Brain microvascular endothelial cell (primary cell): ENCODE measurements around the gene KIAA1614.
A peak's percentile ranks its signal among the peaks of the same experiment; 100 is the strongest.

ENCODE experiments used
- DNase-seq: peaks from one replicate; pipeline ENCODE4 v3.0.0-alpha.2; 2020
- H3K27ac ChIP-seq: fragments of 250-450 bp; sonication (Bioruptor Pico); 2 replicates; pipeline ENCODE4 v1.5.1; 2020; ENCODE audit warnings: mild to moderate bottlenecking, moderate library complexity
- H3K27me3 ChIP-seq: fragments of 250-450 bp; sonication (Bioruptor Pico); replicated peaks from 2 replicates; pipeline ENCODE4 v1.5.1; 2020; ENCODE audit warnings: mild to moderate bottlenecking
- H3K36me3 ChIP-seq: fragments of 250-450 bp; sonication (Bioruptor Pico); replicated peaks from 2 replicates; pipeline ENCODE4 v1.5.1; 2020; ENCODE audit warnings: mild to moderate bottlenecking
- H3K4me3 ChIP-seq: 2 replicates; pipeline ENCODE4 v1.5.1; 2011; ENCODE audit warnings: low read depth, mild to moderate bottlenecking, control low read depth, low read length, moderate library complexity
- CTCF ChIP-seq: IDR thresholded peaks from 2 replicates; pipeline ENCODE4 v1.5.1; 2011; ENCODE audit warnings: low read depth, mild to moderate bottlenecking, moderate library complexity, low read length, control low read depth, inconsistent platforms; ENCODE audit errors: missing control alignments
- in situ Hi-C: cut with HindIII; loops from 2 replicates; pipeline ENCODE4 v1.10.0; 2017; ENCODE audit warnings: low sequenced_read_pairs, low pct_ligation_motif_present

The KIAA1614 gene

GRCh38 chr1:180916771-180917170 lies 4.1 kb downstream of the KIAA1614 start:
- in situ Hi-C loops = no loop called here
- Histone ChIP-seq H3K27me3 (no peaks in the 10 kb centered on the region), H3K4me3 (no peak overlapping the region), H3K36me3 (no peaks in the 10 kb centered on the region), H3K27ac (no peak overlapping the region)
- DNase-seq = no peak
- no peak for TF ChIP-seq CTCF

GRCh38 chr1:180917306-180918065 lies 4.8 kb downstream of the KIAA1614 start:
- DNase-seq = peak; percentile 9
- Histone ChIP-seq H3K36me3 (no peaks in the 10 kb centered on the region), H3K4me3 (no peak overlapping the region), H3K27ac (no peak overlapping the region), H3K27me3 (no peaks in the 10 kb centered on the region)
- in situ Hi-C loops = no loop called here
- TF ChIP-seq CTCF = peak; percentile 52

- no peak overlapping the region for H3K4me3 ChIP-seq
- no peaks in the 10 kb centered on the region for H3K27me3 ChIP-seq
- no peak for TF ChIP-seq CTCF
- in situ Hi-C loops = no loop called here
- no peak for DNase-seq
- no peaks in the 10 kb centered on the region for H3K36me3 ChIP-seq
- no peak overlapping the region for H3K27ac ChIP-seq
Measured at GRCh38 chr1:180918519-180918918, 5.8 kb downstream of the KIAA1614 start.

GRCh38 chr1:180919183-180919700 lies 6.5 kb downstream of the KIAA1614 start:
- Histone ChIP-seq H3K27me3 (no peaks in the 10 kb centered on the region), H3K36me3 (no peaks in the 10 kb centered on the region), H3K4me3 (no peak overlapping the region), H3K27ac (no peak overlapping the region)
- TF ChIP-seq CTCF = no peak
- no peak for DNase-seq
- in situ Hi-C loops = no loop called here

- H3K27me3 ChIP-seq = no peaks in the 10 kb centered on the region
- H3K4me3 ChIP-seq = no peak overlapping the region
- no peaks in the 10 kb centered on the region for H3K36me3 ChIP-seq
- no peak for DNase-seq
- H3K27ac ChIP-seq = no peak overlapping the region
- in situ Hi-C loops = no loop called here
- TF ChIP-seq CTCF = no peak
Measured at GRCh38 chr1:180920193-180920592, 7.5 kb downstream of the KIAA1614 start.

GRCh38 chr1:180920702-180921101 lies 8.0 kb downstream of the KIAA1614 start:
- Histone ChIP-seq H3K27me3 (no peaks in the 10 kb centered on the region), H3K27ac (no peak overlapping the region), H3K4me3 (no peak overlapping the region), H3K36me3 (no peaks in the 10 kb centered on the region)
- in situ Hi-C loops = no loop called here
- DNase-seq = no peak
- peak; percentile 49 for TF ChIP-seq CTCF
